Activated T-helper 1 cell treated with Interleukin-2 at 50 U/mL for 16 hours (primary cell): ENCODE measurements around the gene COP1.

Experiments used
- DNase-seq: peaks from one replicate; pipeline ENCODE4 v3.0.0-alpha.2; 2020; ENCODE audit warnings: low read depth

Gene COP1

GRCh38 chr1:175963740-175964139 lies 243.3 kb downstream of the COP1 start:
- DNase-seq, result no peak

GRCh38 chr1:175960169-175960568 lies 246.9 kb downstream of the COP1 start:
- DNase-seq, result no peak

- no peak for DNase-seq
Measured at GRCh38 chr1:175951627-175952026, 255.5 kb downstream of the COP1 start.

- DNase-seq, result no peak
Measured at GRCh38 chr1:175947771-175948170, 259.3 kb downstream of the COP1 start.

GRCh38 chr1:175944591-175944990 lies 262.5 kb downstream of the COP1 start:
- DNase-seq, result no peak

GRCh38 chr1:175941164-175941563 lies 265.9 kb downstream of the COP1 start:
- no peak for DNase-seq

GRCh38 chr1:175936736-175937135 lies 270.4 kb downstream of the COP1 start:
- DNase-seq, result no peak

GRCh38 chr1:175935566-175936115 lies 271.4 kb downstream of the COP1 start:
- no peak for DNase-seq

GRCh38 chr1:175935166-175935565 lies 271.9 kb downstream of the COP1 start:
- no peak for DNase-seq

- DNase-seq, result no peak
Measured at GRCh38 chr1:175933801-175934200, 273.3 kb downstream of the COP1 start.

- DNase-seq, result no peak
Measured at GRCh38 chr1:175927944-175928343, 279.1 kb downstream of the COP1 start.

GRCh38 chr1:175922254-175922881 lies 284.7 kb downstream of the COP1 start:
- DNase-seq, result no peak

- no peak for DNase-seq
Measured at GRCh38 chr1:175920381-175920780, 286.7 kb downstream of the COP1 start.

- no peak for DNase-seq
Measured at GRCh38 chr1:175919001-175919400, 288.1 kb downstream of the COP1 start.

GRCh38 chr1:175918364-175918801 lies 288.7 kb downstream of the COP1 start:
- no peak for DNase-seq

- no peak for DNase-seq
Measured at GRCh38 chr1:175914115-175914514, 293.0 kb downstream of the COP1 start.

GRCh38 chr1:175911138-175911537 lies 295.9 kb downstream of the COP1 start:
- no peak for DNase-seq

- no peak for DNase-seq
Measured at GRCh38 chr1:175906370-175906769, 300.7 kb downstream of the COP1 start.

GRCh38 chr1:175904808-175905207 lies 302.3 kb downstream of the COP1 start:
- DNase-seq, result no peak

- no peak for DNase-seq
Measured at GRCh38 chr1:175902281-175902680, 304.8 kb downstream of the COP1 start.

- DNase-seq, result no peak
Measured at GRCh38 chr1:175901076-175901836, 305.8 kb downstream of the COP1 start.

- no peak for DNase-seq
Measured at GRCh38 chr1:175900171-175900570, 306.9 kb downstream of the COP1 start.

- no peak for DNase-seq
Measured at GRCh38 chr1:175895966-175896365, 311.1 kb downstream of the COP1 start.
